ENCODE results near the gene CTU2. TPM values are rescaled to one million over a fixed set of nuclear protein-coding genes. Genes with fewer than 3 reads are reported as not detected.

Gene CTU2
- total and polyA plus RNA-seq, 2 donors (not counting 1 experiment from before 2014, with no cell fraction given) = 18.4 to 23.7 TPM

GRCh38 chr16:88703486-88704309 is 2.6 kb upstream of the CTU2 start:
- H3K27ac Mint-ChIP-seq = peak overlapping the region; percentile 92
- H3K27me3 Mint-ChIP-seq = no peaks in the 10 kb centered on the region
- H3K4me1 Mint-ChIP-seq = peaks cover 69% of the 10 kb centered on the region
- ATAC-seq (ENCODE audit: low read depth) = peak; percentile 15
- intact Hi-C loops (cut with micrococcal nuclease) = no loop called here
- Histone ChIP-seq H3K9ac (ENCODE audit: low read length) (peak overlapping the region; percentile 64), H4K20me1 (ENCODE audit: control insufficient read depth, insufficient read depth, low read length, poor library complexity, severe bottlenecking) (peaks cover 8% of the 10 kb centered on the region), H3K27ac (ENCODE audit: low read length in 2 of 2) (peak overlapping the region; percentile 84 to 91), H3K36me3 (replicated peaks in 1 of 2; ENCODE audit: control extremely low read depth in 1 of 2, control insufficient read depth in 1 of 2, extremely low read depth in 1 of 2, insufficient read depth in 2 of 2, low read length in 1 of 2) (peaks cover 0 to 16% of the 10 kb centered on the region in 2 experiments), H3K4me3 (ENCODE audit: control extremely low read depth in 1 of 5, extremely low read depth in 1 of 5, insufficient read depth in 1 of 5, low read depth in 2 of 5, low read length in 4 of 5) (peak overlapping the region; percentile 25 to 71 (median 48)), H3K4me1 (ENCODE audit: control insufficient read depth in 2 of 2, insufficient read depth in 2 of 2, low read length in 2 of 2) (peaks cover 65 to 80% of the 10 kb centered on the region in 2 donors), H3K4me2 (replicated peaks; ENCODE audit: low read depth, low read length, poor library complexity, severe bottlenecking) (peak overlapping the region; percentile 98), H2AFZ (ENCODE audit: insufficient read depth, low read depth, low read length, poor library complexity, severe bottlenecking) (peak overlapping the region; percentile 43), H3K9me3 (ENCODE audit: control extremely low read depth in 1 of 3, control insufficient read depth in 2 of 3, insufficient read depth in 1 of 3, low read length in 2 of 3) (no peaks in the 10 kb centered on the region), H3K79me2 (ENCODE audit: control insufficient read depth, insufficient read depth, low read length) (peaks cover 70% of the 10 kb centered on the region), H3K27me3 (replicated peaks in 1 of 4; ENCODE audit: control extremely low read depth in 1 of 4, control insufficient read depth in 3 of 4, insufficient read depth in 4 of 4, low read length in 3 of 4) (no peaks in the 10 kb centered on the region)
- CTCF ChIA-PET = interaction anchor here (1.0 to 2.0 kb wide), 5 partner anchors 19 to 78 kb away, joined by 4 to 12 read pairs (median 6); partner anchors contain the start of gene CYBA
- POLR2A ChIA-PET = interaction anchor here (0.6 to 1.5 kb wide), 6 partner anchors 21 to 134 kb away, joined by 3 to 8 read pairs (median 4); partner anchors contain the start of gene ZC3H18
- no peaks in the 10 kb centered on the region for H3K9me3 Mint-ChIP-seq (ENCODE audit: insufficient read depth)
- peak overlapping the region; percentile 84 for H3K4me3 Mint-ChIP-seq
- WGBS (ENCODE audit: insufficient coverage) = 2% methylated on average over 24 of the region's 26 CpGs
- no peak for TF ChIP-seq EZH2 (IDR thresholded peaks at IDR 0.05; ENCODE audit: borderline replicate concordance, insufficient read depth, low read depth, low read length, poor library complexity, severe bottlenecking)
- TF ChIP-seq CTCF (IDR thresholded peaks at IDR 0.05) = no peak
- peak; percentile 65 for DNase-seq
